GM19463 (cell line): Measurements from ENCODE around the gene KCNH1.
A peak's percentile ranks its signal among the peaks of the same experiment; 100 is the strongest.

Source experiments
- ATAC-seq: cut with Tn5 transposase; IDR thresholded peaks from one replicate; pipeline ENCODE4 v1.9.1; 2021; ENCODE audit warnings: mild to moderate bottlenecking, moderate library complexity; ENCODE audit not compliant: unreplicated experiment

KCNH1 gene, protein sequence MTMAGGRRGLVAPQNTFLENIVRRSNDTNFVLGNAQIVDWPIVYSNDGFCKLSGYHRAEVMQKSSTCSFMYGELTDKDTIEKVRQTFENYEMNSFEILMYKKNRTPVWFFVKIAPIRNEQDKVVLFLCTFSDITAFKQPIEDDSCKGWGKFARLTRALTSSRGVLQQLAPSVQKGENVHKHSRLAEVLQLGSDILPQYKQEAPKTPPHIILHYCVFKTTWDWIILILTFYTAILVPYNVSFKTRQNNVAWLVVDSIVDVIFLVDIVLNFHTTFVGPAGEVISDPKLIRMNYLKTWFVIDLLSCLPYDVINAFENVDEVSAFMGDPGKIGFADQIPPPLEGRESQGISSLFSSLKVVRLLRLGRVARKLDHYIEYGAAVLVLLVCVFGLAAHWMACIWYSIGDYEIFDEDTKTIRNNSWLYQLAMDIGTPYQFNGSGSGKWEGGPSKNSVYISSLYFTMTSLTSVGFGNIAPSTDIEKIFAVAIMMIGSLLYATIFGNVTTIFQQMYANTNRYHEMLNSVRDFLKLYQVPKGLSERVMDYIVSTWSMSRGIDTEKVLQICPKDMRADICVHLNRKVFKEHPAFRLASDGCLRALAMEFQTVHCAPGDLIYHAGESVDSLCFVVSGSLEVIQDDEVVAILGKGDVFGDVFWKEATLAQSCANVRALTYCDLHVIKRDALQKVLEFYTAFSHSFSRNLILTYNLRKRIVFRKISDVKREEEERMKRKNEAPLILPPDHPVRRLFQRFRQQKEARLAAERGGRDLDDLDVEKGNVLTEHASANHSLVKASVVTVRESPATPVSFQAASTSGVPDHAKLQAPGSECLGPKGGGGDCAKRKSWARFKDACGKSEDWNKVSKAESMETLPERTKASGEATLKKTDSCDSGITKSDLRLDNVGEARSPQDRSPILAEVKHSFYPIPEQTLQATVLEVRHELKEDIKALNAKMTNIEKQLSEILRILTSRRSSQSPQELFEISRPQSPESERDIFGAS

GRCh38 chr1:211133836-211134669 lies at the start of gene KCNH1:
TSS of gene KCNH1 (minus strand) at chr1:211134148. CDS start at chr1:211133945, 203 bp downstream.
- ATAC-seq: peak; percentile 82

GRCh38 chr1:211182746-211183145 lies 48.8 kb upstream of the KCNH1 start:
- ATAC-seq: no peak

DNA sequence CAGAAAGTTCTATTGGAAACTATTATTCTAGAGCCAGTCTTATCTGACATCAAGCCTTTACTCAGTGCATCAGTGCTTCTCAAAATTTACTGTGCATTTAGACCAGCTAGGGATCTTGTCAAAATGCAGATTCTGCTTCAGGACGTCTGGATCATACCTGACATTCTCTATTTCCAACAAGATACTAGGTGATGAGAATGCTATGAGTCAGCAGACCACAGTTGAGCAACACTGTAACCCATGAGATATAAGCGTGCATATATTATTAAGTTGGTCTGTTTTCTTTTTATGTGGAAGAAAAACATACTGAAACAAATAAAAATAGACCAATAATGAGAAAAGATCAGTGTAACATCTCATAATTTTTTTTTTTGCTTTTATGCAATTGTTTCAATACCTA lies 40.4 kb upstream of the KCNH1 start:
- ATAC-seq: no peak

DNA sequence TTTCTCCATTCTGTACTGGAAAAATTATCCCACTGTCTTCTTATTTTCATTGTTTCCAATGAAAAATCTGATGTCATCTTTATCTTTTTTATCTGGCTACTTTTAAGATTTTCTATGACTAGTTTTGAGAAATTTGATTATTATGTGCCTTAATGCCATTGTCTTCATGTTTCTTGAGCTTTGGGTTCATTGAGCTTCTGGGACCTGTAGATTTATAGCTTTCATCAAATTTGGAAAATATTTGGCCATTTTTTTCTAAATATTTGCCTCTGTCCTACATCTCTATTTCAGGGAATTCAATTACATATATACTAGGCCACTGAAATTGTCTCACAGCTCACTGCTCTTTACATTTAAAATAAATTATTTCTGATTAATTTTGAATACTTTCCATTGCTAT lies 38.7 kb upstream of the KCNH1 start:
- ATAC-seq: no peak

DNA sequence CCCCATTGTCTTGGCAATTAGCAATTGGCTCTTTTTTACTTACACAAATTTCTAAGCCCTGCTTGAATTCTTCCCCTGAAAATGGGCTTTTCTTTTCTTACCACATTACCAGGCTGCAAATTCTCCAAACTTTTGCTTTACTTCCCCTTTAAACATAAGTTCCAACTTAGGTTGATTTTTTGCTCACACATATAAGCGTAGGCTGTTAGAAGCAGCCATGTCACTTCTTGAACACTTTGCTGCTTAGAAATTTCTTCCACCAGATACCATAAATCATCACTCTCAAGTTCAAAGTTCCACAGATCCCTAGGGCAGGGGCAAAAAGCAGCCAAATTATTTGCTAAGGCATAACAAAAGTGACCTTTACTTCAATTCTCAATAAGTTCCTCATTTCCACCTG lies 35.4 kb upstream of the KCNH1 start:
- no peak for ATAC-seq

DNA sequence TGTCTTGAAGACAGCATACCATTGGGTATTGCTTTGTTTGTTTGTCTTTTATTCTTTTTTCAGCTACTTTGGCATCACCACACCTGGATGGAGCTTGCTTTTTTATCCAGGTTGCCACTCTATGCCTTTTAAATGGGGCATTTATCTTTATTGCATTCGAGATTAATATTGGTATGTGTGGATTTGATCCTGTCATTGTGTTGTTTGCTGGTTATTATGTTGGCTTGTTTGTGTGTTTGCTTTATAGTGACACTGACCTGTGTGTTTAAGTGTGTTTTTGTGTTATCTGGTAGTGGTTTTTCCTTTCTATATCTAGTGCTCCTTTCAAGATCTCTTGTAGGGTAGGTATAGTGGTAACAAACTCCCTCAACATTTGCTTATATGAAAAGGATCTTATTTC lies 24.9 kb upstream of the KCNH1 start:
- no peak for ATAC-seq

GRCh38 chr1:211155040-211155439 lies 21.1 kb upstream of the KCNH1 start:
- no peak for ATAC-seq

- ATAC-seq: no peak
These were observed 20.0 kb upstream of the KCNH1 start for GRCh38 chr1:211153932-211154331.

GRCh38 chr1:211148366-211148765 lies 14.4 kb upstream of the KCNH1 start:
- ATAC-seq: no peak

- ATAC-seq: no peak
These were observed 12.0 kb upstream of the KCNH1 start for GRCh38 chr1:211145944-211146343.

DNA sequence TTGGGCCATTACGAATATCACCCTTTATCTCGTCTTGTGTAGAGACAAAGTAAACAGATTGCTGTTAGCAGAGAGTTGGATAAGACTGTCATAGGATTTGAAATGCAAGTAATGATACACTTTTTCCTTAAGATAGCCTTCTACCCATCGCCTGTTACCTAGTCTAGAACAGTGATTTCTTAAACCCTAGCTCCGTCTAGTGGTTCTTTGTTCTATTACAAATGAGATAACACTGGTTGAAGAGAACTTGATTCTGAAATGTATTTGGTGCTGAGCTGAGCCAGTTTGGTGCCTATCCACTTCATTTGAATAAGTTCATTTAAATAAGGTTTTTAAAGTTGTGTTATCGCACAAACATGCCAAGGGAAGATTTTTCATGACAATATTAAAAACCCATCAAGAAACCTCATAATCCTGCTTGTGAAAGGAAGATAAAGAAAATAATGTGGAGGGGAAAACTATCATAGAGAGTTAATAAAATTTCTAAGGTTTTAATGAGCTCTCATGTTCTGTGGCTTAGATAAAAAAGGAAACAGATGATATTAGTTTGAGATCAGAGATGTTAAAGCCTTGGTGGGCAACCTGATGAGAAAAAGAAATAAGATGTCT lies 1.5 kb upstream of the KCNH1 start:
- ATAC-seq: no peak

GRCh38 chr1:211133393-211133835 lies 534 bp downstream of the KCNH1 start:
- no peak for ATAC-seq

DNA sequence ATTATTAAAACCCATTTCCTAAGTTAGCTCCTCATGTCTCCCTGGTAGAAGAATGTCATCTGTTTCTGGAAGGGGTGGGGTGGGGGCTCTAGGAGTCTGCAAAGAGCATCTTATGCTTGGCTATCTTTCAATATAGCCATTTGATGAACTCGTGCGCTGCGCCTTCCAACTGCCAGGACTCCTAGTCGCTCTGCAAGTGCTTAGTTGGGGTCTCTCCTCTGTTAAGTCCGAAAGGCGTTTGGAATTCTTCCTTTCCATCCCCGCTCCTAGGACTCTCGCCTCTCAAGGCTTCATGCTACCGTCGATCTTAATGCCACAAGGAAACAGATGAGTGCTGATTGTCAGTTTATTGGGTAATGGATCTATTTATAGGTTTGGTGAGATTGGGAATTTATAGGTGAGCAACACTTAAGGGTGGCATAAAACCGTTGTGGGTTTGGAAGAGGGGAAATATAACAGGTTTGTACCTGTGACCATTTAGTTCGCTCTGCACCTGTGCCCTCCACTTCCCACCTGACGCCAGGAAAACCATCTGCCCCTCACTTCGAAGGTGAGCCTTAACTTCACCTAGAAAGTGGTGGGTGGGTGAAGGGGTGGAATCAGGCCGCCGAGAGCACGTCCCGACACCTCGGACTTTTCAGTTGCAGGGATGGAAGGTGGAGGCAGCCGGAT lies 1.1 kb downstream of the KCNH1 start:
- ATAC-seq: no peak

GRCh38 chr1:211129776-211130175 lies 4.2 kb downstream of the KCNH1 start:
- ATAC-seq: no peak

GRCh38 chr1:211127166-211127565 lies 6.8 kb downstream of the KCNH1 start:
- ATAC-seq: no peak

DNA sequence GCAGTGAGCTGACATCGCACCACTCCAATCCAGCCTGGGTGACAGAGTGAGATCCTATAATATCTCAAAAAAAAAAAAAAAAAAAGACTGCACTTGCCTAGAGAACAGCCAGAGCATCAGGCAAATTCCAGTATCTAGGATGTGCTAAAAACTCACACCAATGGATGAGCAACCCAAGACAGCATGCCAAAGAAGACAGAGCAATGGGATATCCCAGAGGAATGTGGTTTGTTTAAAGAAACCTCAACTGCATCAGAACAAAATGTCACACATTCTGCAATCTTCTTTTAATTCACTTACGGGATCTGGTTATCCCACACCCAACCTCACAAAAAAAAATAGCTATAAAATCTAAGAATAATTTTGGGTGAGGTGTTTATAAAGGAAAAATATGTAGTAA lies 7.3 kb downstream of the KCNH1 start:
- no peak for ATAC-seq

- ATAC-seq: no peak
These were observed 15.4 kb downstream of the KCNH1 start for GRCh38 chr1:211118407-211119102.

DNA sequence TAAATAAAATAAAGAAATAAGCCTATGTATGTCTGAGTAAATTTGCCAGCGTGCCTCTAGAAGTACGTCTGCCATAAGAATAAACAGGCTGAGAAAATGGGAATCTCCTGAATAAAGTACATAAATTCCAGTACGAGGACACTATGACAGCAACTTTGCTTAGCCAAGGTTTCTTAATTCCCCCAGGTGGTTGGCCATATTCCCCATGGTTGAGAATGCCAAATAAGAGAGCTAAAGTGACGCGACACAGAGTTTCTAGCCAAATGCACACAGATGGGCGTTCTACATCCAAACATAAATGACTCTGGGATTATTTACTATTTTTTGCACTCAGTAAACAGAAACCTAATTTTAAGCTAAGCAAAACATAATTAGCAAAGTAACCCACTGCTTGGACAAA lies 19.5 kb downstream of the KCNH1 start:
- ATAC-seq: no peak

DNA sequence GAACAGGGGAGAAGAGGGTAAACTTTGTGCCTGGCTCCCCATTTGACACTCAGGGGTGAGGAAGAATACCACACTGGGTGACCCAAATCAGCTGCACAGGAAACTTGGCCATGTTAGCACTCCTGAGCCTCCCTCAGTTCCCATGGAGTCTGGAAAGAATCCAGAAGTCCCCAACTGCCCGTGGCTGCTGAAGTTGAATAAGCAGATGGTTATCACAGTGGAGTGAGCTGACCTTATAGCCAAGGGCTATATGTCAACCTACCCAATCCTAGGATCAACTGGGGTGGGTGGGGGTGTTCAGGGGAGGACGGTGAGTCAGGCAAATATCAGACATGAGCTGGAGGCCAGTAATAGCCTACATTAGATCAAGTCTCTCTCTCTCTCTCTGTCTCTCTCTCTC lies 20.4 kb downstream of the KCNH1 start:
- no peak for ATAC-seq
